HUES48 (cell line): ENCODE data around the gene HK2.

Source experiments
- H3K27ac ChIP-seq: one replicate; pipeline ENCODE4 v1.7.0; 2013; ENCODE audit warnings: low read depth, low read length, inconsistent platforms
- H3K27me3 ChIP-seq: 2 replicates; pipeline ENCODE4 v1.6.1; 2013; ENCODE audit warnings: mild to moderate bottlenecking, low read length; ENCODE audit not compliant: control insufficient read depth, insufficient read depth
- H3K36me3 ChIP-seq: 2 replicates; pipeline ENCODE4 v1.6.1; 2013; ENCODE audit warnings: low read length; ENCODE audit not compliant: control insufficient read depth, insufficient read depth
- H3K4me1 ChIP-seq: 2 replicates; pipeline ENCODE4 v1.6.1; 2013; ENCODE audit warnings: mild to moderate bottlenecking, low read length; ENCODE audit not compliant: control insufficient read depth, insufficient read depth
- H3K4me3 ChIP-seq: 2 replicates; pipeline ENCODE4 v1.5.1; 2013; ENCODE audit warnings: mild to moderate bottlenecking, low read depth, low read length
- H3K9ac ChIP-seq: 2 replicates; pipeline ENCODE4 v1.6.1; 2013; ENCODE audit warnings: mild to moderate bottlenecking, low read depth, low read length, moderate library complexity
- H3K9me3 ChIP-seq: 2 replicates; pipeline ENCODE4 v1.6.1; 2013; ENCODE audit warnings: low read length; ENCODE audit not compliant: control insufficient read depth, insufficient read depth

The HK2 gene

GRCh38 chr2:74835831-74836674 lies 2.1 kb downstream of the HK2 start:
- Histone ChIP-seq H3K9me3 (no peaks in the 10 kb centered on the region), H3K27me3 (no peaks in the 10 kb centered on the region), H3K27ac (peak overlapping the region; percentile 97), H3K4me3 (peak overlapping the region; percentile 96), H3K9ac (no peak overlapping the region), H3K4me1 (peaks cover 24% of the 10 kb centered on the region), H3K36me3 (no peaks in the 10 kb centered on the region)

- Histone ChIP-seq H3K9ac (no peak overlapping the region), H3K36me3 (no peaks in the 10 kb centered on the region), H3K4me3 (peak overlapping the region; percentile 96), H3K27me3 (no peaks in the 10 kb centered on the region), H3K27ac (peak overlapping the region; percentile 81), H3K4me1 (peaks cover 24% of the 10 kb centered on the region), H3K9me3 (no peaks in the 10 kb centered on the region)
Observed at GRCh38 chr2:74836675-74837401, 2.9 kb downstream of the HK2 start.

DNA sequence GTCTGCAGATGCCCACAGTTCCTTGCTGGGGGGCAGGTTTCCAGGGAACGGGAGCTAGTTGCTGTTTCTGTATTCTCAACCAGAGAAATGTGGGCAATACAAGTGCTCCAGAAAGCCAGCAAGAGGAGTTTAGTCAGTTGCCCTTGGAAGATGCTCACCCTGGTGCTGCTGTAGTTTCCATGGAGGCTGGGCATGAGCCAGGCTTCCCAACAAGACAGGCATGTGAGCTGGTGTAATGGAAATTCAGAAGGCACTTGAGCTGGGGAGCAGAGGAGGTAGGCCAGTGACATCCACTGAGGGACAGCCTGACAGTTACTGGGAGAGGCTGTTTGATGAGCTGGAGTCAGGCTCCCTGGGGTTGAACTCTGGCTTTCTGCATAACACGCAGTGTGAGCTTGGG lies 7.7 kb downstream of the HK2 start:
- Histone ChIP-seq H3K4me3 (no peak overlapping the region), H3K4me1 (peaks cover 46% of the 10 kb centered on the region), H3K27ac (no peak overlapping the region), H3K27me3 (no peaks in the 10 kb centered on the region), H3K36me3 (peaks cover 8% of the 10 kb centered on the region), H3K9ac (no peak overlapping the region), H3K9me3 (no peaks in the 10 kb centered on the region)

- Histone ChIP-seq H3K36me3 (peaks cover 8% of the 10 kb centered on the region), H3K4me1 (peaks cover 46% of the 10 kb centered on the region), H3K27me3 (no peaks in the 10 kb centered on the region), H3K27ac (no peak overlapping the region), H3K4me3 (no peak overlapping the region), H3K9ac (no peak overlapping the region), H3K9me3 (no peaks in the 10 kb centered on the region)
Observed at GRCh38 chr2:74843433-74843832, 9.5 kb downstream of the HK2 start.

DNA sequence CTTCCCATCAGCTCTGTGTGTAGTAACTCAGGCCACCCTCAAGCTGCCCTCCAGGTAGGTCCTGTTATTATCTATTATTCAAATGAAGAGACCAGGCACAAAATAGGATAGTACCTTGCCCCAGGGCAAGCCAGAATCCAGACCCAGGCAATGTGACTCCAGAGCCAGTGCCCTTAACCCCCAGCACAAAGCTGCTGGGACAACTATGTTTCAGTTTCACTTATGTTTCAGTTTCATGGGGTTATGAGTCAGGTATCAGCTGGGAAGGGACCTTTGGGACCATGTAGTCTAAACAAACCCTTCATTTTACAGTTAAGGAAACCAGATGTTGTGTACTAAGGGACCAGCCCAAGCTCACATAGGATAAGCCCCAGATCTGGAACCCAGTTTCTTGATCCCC lies 10.0 kb downstream of the HK2 start:
- H3K9ac ChIP-seq: no peak overlapping the region

DNA sequence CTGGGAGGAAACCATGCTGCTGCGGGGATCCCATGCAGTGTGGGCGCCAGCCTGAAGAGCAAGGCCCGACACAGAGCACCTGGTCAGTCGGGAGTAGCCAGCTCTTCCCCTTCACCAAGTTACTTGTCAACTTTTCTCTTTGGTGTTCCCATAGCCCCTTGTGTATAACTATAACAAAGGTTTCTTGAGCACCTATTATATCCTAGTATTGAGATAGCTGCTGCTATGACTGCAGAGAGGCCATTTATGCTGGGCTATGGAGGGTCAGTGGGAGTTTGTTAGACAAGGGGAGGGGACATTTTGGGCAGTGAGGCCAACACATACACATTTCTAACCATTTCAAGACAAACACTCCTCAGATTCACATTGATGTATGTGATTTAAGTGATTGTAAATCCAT lies 10.8 kb downstream of the HK2 start:
- Histone ChIP-seq H3K4me1 (peaks cover 52% of the 10 kb centered on the region), H3K27ac (no peak overlapping the region), H3K9ac (no peak overlapping the region), H3K36me3 (peaks cover 8% of the 10 kb centered on the region), H3K9me3 (no peaks in the 10 kb centered on the region), H3K27me3 (no peaks in the 10 kb centered on the region), H3K4me3 (no peak overlapping the region)

More for the DNA sequence above, 10.0 kb downstream of the HK2 start:
- Histone ChIP-seq H3K9me3 (no peaks in the 10 kb centered on the region), H3K4me3 (no peak overlapping the region), H3K27ac (no peak overlapping the region), H3K27me3 (no peaks in the 10 kb centered on the region), H3K4me1 (peaks cover 49% of the 10 kb centered on the region), H3K36me3 (peaks cover 8% of the 10 kb centered on the region)

- no peak overlapping the region for H3K4me3 ChIP-seq
- H3K27me3 ChIP-seq: no peaks in the 10 kb centered on the region
- H3K36me3 ChIP-seq: peaks cover 8% of the 10 kb centered on the region
- H3K9ac ChIP-seq: no peak overlapping the region
- peaks cover 58% of the 10 kb centered on the region for H3K4me1 ChIP-seq
- H3K27ac ChIP-seq: no peak overlapping the region
- no peaks in the 10 kb centered on the region for H3K9me3 ChIP-seq
Observed at GRCh38 chr2:74845217-74845751, 11.4 kb downstream of the HK2 start.

DNA sequence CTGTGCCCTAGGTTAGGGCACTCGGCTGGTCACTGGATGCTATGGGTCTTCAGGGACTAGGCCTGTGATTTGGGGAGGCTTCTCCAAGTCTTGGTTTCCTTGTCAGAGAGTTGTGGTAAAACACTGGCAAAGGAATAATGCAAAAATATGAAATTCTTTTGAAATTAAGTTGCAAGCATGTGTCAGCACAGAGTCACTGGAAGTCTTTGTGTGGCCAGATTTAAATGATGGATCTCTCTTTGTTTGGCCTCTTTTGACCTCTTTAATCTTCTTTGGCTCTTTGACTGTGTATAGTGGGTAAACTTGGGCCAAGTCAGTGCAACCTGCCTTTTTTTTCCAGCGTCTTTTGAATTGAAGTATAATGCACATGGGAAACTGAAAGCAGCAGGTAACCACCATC lies 12.1 kb downstream of the HK2 start:
- no peak overlapping the region for H3K27ac ChIP-seq
- H3K27me3 ChIP-seq: no peaks in the 10 kb centered on the region
- H3K36me3 ChIP-seq: peaks cover 8% of the 10 kb centered on the region
- H3K9me3 ChIP-seq: no peaks in the 10 kb centered on the region
- H3K4me3 ChIP-seq: no peak overlapping the region
- H3K4me1 ChIP-seq: peaks cover 63% of the 10 kb centered on the region
- H3K9ac ChIP-seq: no peak overlapping the region

- peaks cover 8% of the 10 kb centered on the region for H3K36me3 ChIP-seq
- H3K9ac ChIP-seq: no peak overlapping the region
- no peaks in the 10 kb centered on the region for H3K27me3 ChIP-seq
- peaks cover 65% of the 10 kb centered on the region for H3K4me1 ChIP-seq
- H3K27ac ChIP-seq: no peak overlapping the region
- no peak overlapping the region for H3K4me3 ChIP-seq
- H3K9me3 ChIP-seq: no peaks in the 10 kb centered on the region
Observed at GRCh38 chr2:74846481-74846880, 12.6 kb downstream of the HK2 start.

GRCh38 chr2:74847070-74847858 lies 13.3 kb downstream of the HK2 start:
- peaks cover 65% of the 10 kb centered on the region for H3K4me1 ChIP-seq
- no peak overlapping the region for H3K27ac ChIP-seq
- H3K4me3 ChIP-seq: no peak overlapping the region
- H3K27me3 ChIP-seq: no peaks in the 10 kb centered on the region
- H3K36me3 ChIP-seq: peaks cover 6% of the 10 kb centered on the region
- no peaks in the 10 kb centered on the region for H3K9me3 ChIP-seq
- H3K9ac ChIP-seq: no peak overlapping the region
